ENCODE measurements around the gene CAPN5. TPM values are rescaled to one million over a fixed set of nuclear protein-coding genes. Genes with fewer than 3 reads are reported as not detected.

Gene CAPN5
- total and polyA plus RNA-seq, 2 experiments from 2014 or later: 25.2 to 28.8 TPM

GRCh38 chr11:77071671-77072605 lies 5.2 kb downstream of the CAPN5 start:
- DNase-seq (ENCODE audit: low spot score): no peak
- no peaks in the 10 kb centered on the region for H3K9me2 ChIP-seq (replicated peaks; ENCODE audit: insufficient read depth)
- H3K4me2 ChIP-seq: peak overlapping the region; percentile 27
- H3K27me3 ChIP-seq: no peaks in the 10 kb centered on the region
- H3K36me3 ChIP-seq (replicated peaks; ENCODE audit: insufficient read depth, low read depth): no peaks in the 10 kb centered on the region
- peaks cover 62% of the 10 kb centered on the region for H3K4me1 ChIP-seq (ENCODE audit: insufficient read depth)
- H3K4me3 ChIP-seq: no peak overlapping the region
- TF ChIP-seq CTCF (IDR thresholded peaks at IDR 0.05; ENCODE audit: poor library complexity) (no peak), EZH2phosphoT487 (IDR thresholded peaks at IDR 0.05; ENCODE audit: low read depth, severe bottlenecking, unreplicated experiment) (no peak), EZH2 (IDR thresholded peaks at IDR 0.05; ENCODE audit: borderline replicate concordance) (no peak)
- H4K20me1 ChIP-seq (ENCODE audit: insufficient read depth, poor library complexity, severe bottlenecking): no peaks in the 10 kb centered on the region
- peak overlapping the region; percentile 81 for H3K27ac ChIP-seq
- no peak overlapping the region for H2AFZ ChIP-seq
- peaks cover 55% of the 10 kb centered on the region for H3K79me2 ChIP-seq
- H3K9me3 ChIP-seq (ENCODE audit: low read depth): no peaks in the 10 kb centered on the region
- 83% methylated on average over 15 of the region's 15 CpGs for WGBS (ENCODE audit: low lambda C conversion rate, missing lambda C conversion rate)

- H3K9me2 ChIP-seq (replicated peaks; ENCODE audit: insufficient read depth): no peaks in the 10 kb centered on the region
- peaks cover 58% of the 10 kb centered on the region for H3K79me2 ChIP-seq
- no peak for DNase-seq (ENCODE audit: low spot score)
- no peak for TF ChIP-seq EZH2 (IDR thresholded peaks at IDR 0.05; ENCODE audit: borderline replicate concordance)
- H3K27me3 ChIP-seq: no peaks in the 10 kb centered on the region
- peaks cover 56% of the 10 kb centered on the region for H3K4me1 ChIP-seq (ENCODE audit: insufficient read depth)
- no peak overlapping the region for H3K4me3 ChIP-seq
- peak overlapping the region; percentile 27 for H3K4me2 ChIP-seq
- H3K9me3 ChIP-seq (ENCODE audit: low read depth): no peaks in the 10 kb centered on the region
- peak overlapping the region; percentile 81 for H3K27ac ChIP-seq
- no peaks in the 10 kb centered on the region for H3K36me3 ChIP-seq (replicated peaks; ENCODE audit: insufficient read depth, low read depth)
- WGBS (ENCODE audit: low lambda C conversion rate, missing lambda C conversion rate): 81% methylated on average over 8 of the region's 8 CpGs
- H4K20me1 ChIP-seq (ENCODE audit: insufficient read depth, poor library complexity, severe bottlenecking): no peaks in the 10 kb centered on the region
- H2AFZ ChIP-seq: no peak overlapping the region
Measured at GRCh38 chr11:77072851-77073327, 6.1 kb downstream of the CAPN5 start.

GRCh38 chr11:77073328-77074001 lies 6.7 kb downstream of the CAPN5 start:
- Histone ChIP-seq H3K9me3 (ENCODE audit: low read depth) (no peaks in the 10 kb centered on the region), H3K9me2 (replicated peaks; ENCODE audit: insufficient read depth) (no peaks in the 10 kb centered on the region), H3K27ac (peak overlapping the region; percentile 81), H3K27me3 (no peaks in the 10 kb centered on the region), H3K4me3 (no peak overlapping the region), H3K79me2 (peaks cover 58% of the 10 kb centered on the region), H2AFZ (no peak overlapping the region), H3K4me1 (ENCODE audit: insufficient read depth) (peaks cover 50% of the 10 kb centered on the region), H4K20me1 (ENCODE audit: insufficient read depth, poor library complexity, severe bottlenecking) (no peaks in the 10 kb centered on the region), H3K4me2 (peak overlapping the region; percentile 27), H3K36me3 (replicated peaks; ENCODE audit: insufficient read depth, low read depth) (no peaks in the 10 kb centered on the region)
- WGBS (ENCODE audit: low lambda C conversion rate, missing lambda C conversion rate): 54% methylated on average over 11 of the region's 11 CpGs
- no peak for TF ChIP-seq EZH2 (IDR thresholded peaks at IDR 0.05; ENCODE audit: borderline replicate concordance)
- no peak for TF ChIP-seq EZH2phosphoT487 (IDR thresholded peaks at IDR 0.05; ENCODE audit: low read depth, severe bottlenecking, unreplicated experiment)
- peak; percentile 48 for TF ChIP-seq CTCF (IDR thresholded peaks at IDR 0.05; ENCODE audit: poor library complexity)
- DNase-seq (ENCODE audit: low spot score): peak; percentile 90

- Histone ChIP-seq H3K27ac (peak overlapping the region; percentile 81), H3K4me1 (ENCODE audit: insufficient read depth) (peaks cover 46% of the 10 kb centered on the region), H3K9me3 (ENCODE audit: low read depth) (no peaks in the 10 kb centered on the region), H3K4me2 (no peak overlapping the region), H2AFZ (no peak overlapping the region), H3K36me3 (replicated peaks; ENCODE audit: insufficient read depth, low read depth) (no peaks in the 10 kb centered on the region), H3K79me2 (peaks cover 58% of the 10 kb centered on the region), H4K20me1 (ENCODE audit: insufficient read depth, poor library complexity, severe bottlenecking) (no peaks in the 10 kb centered on the region), H3K9me2 (replicated peaks; ENCODE audit: insufficient read depth) (no peaks in the 10 kb centered on the region), H3K27me3 (no peaks in the 10 kb centered on the region), H3K4me3 (no peak overlapping the region)
- TF ChIP-seq EZH2phosphoT487 (IDR thresholded peaks at IDR 0.05; ENCODE audit: low read depth, severe bottlenecking, unreplicated experiment): no peak
- no peak for TF ChIP-seq EZH2 (IDR thresholded peaks at IDR 0.05; ENCODE audit: borderline replicate concordance)
- 93% methylated on average over 5 of the region's 5 CpGs for WGBS (ENCODE audit: low lambda C conversion rate, missing lambda C conversion rate)
- DNase-seq (ENCODE audit: low spot score): no peak
Measured at GRCh38 chr11:77074205-77074604, 7.4 kb downstream of the CAPN5 start.
